ENCODE results near the gene PABPN1L. TPM values are rescaled to one million over a fixed set of nuclear protein-coding genes. Genes with fewer than 3 reads are reported as not detected.

Gene PABPN1L
- total and polyA plus RNA-seq, 9 of the 15 experiments (the other 6 are each of a cell fraction or from before 2014, with no cell fraction given) = 0.11 to 0.32 TPM; not detected in 7

DNA sequence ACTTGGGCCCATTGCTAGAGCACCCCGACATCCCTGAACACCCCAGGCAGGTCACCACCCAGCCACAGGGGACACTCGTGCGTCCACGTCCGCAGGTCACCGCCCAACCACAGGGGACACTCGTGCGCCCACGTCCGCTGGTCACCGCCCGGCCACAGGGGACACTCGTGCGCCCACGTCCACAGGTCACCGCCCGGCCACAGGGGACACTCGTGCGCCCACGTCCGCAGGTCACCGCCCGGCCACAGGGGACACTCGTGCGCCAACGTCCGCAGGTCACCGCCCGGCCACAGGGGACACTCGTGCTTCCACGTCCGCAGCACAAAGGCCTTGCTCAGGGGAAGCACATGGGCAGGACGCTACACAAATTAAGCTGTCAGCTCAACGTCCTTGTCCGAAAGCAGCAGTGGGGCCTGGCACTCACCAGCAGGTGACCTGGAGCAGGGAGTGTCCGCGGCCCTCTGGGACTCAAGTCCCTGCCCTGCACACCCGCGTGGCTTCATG lies 27.4 kb downstream of the PABPN1L start (continued):
- TF ChIP-seq ARID3A (IDR thresholded peaks at IDR 0.05; ENCODE audit: borderline replicate concordance, low read depth, low read length) (no peak), KDM1A (IDR thresholded peaks at IDR 0.05) (no peak), ZNF780A (CRISPR knock-in tag; IDR thresholded peaks at IDR 0.05) (no peak), EP300 (IDR thresholded peaks at IDR 0.05; ENCODE audit: low read length) (no peak), SRSF9 (IDR thresholded peaks at IDR 0.05; ENCODE audit: borderline replicate concordance, low read depth, low read length) (no peak), ZNF133 (CRISPR knock-in tag; IDR thresholded peaks at IDR 0.05) (no peak), BDP1 (IDR thresholded peaks at IDR 0.05; ENCODE audit: insufficient read depth, insufficient read length) (no peak), CREM (IDR thresholded peaks at IDR 0.05; ENCODE audit: low read depth) (peak; percentile 66), ZC3H8 (IDR thresholded peaks at IDR 0.05) (no peak), EGR1 (conservative IDR thresholded peaks at IDR 0.05) (no peak), ZNF41 (CRISPR knock-in tag; conservative IDR thresholded peaks at IDR 0.05) (no peak), GABPB1 (CRISPR knock-in tag; IDR thresholded peaks at IDR 0.05) (peak; percentile 85), SMARCA4 (IDR thresholded peaks at IDR 0.05) (no peak), TSHZ1 (CRISPR knock-in tag; IDR thresholded peaks at IDR 0.05) (no peak), HNRNPK (IDR thresholded peaks at IDR 0.05; ENCODE audit: low read depth, low read length, poor library complexity, severe bottlenecking) (no peak), MAFK (IDR thresholded peaks at IDR 0.05; ENCODE audit: low read length) (no peak), ZEB2 (IDR thresholded peaks at IDR 0.05) (no peak), TOE1 (IDR thresholded peaks at IDR 0.05; ENCODE audit: borderline replicate concordance) (no peak), TOE1 (CRISPR knock-in tag; IDR thresholded peaks at IDR 0.05; ENCODE audit: borderline replicate concordance, low read depth) (no peak), ZNF134 (CRISPR knock-in tag; conservative IDR thresholded peaks at IDR 0.05) (no peak)
- TF ChIP-seq, protein P1, sequence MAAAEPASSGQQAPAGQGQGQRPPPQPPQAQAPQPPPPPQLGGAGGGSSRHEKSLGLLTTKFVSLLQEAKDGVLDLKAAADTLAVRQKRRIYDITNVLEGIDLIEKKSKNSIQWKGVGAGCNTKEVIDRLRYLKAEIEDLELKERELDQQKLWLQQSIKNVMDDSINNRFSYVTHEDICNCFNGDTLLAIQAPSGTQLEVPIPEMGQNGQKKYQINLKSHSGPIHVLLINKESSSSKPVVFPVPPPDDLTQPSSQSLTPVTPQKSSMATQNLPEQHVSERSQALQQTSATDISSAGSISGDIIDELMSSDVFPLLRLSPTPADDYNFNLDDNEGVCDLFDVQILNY (CRISPR knock-in tag; IDR thresholded peaks at IDR 0.05) = no peak
- TF ChIP-seq, protein P2, sequence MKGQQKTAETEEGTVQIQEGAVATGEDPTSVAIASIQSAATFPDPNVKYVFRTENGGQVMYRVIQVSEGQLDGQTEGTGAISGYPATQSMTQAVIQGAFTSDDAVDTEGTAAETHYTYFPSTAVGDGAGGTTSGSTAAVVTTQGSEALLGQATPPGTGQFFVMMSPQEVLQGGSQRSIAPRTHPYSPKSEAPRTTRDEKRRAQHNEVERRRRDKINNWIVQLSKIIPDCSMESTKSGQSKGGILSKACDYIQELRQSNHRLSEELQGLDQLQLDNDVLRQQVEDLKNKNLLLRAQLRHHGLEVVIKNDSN (CRISPR knock-in tag; IDR thresholded peaks at IDR 0.05) = peak; percentile 72
- TF ChIP-seq, protein P3, sequence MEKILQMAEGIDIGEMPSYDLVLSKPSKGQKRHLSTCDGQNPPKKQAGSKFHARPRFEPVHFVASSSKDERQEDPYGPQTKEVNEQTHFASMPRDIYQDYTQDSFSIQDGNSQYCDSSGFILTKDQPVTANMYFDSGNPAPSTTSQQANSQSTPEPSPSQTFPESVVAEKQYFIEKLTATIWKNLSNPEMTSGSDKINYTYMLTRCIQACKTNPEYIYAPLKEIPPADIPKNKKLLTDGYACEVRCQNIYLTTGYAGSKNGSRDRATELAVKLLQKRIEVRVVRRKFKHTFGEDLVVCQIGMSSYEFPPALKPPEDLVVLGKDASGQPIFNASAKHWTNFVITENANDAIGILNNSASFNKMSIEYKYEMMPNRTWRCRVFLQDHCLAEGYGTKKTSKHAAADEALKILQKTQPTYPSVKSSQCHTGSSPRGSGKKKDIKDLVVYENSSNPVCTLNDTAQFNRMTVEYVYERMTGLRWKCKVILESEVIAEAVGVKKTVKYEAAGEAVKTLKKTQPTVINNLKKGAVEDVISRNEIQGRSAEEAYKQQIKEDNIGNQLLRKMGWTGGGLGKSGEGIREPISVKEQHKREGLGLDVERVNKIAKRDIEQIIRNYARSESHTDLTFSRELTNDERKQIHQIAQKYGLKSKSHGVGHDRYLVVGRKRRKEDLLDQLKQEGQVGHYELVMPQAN (IDR thresholded peaks at IDR 0.05; ENCODE audit: borderline replicate concordance) = no peak

All from K562 (cell line).